ENCODE measurements around the gene CFAP97D2. TPM values are rescaled to one million over a fixed set of nuclear protein-coding genes. Genes with fewer than 3 reads are reported as not detected.

Gene CFAP97D2
- total RNA-seq, 1 donor from 2014 or later, result not detected

DNA sequence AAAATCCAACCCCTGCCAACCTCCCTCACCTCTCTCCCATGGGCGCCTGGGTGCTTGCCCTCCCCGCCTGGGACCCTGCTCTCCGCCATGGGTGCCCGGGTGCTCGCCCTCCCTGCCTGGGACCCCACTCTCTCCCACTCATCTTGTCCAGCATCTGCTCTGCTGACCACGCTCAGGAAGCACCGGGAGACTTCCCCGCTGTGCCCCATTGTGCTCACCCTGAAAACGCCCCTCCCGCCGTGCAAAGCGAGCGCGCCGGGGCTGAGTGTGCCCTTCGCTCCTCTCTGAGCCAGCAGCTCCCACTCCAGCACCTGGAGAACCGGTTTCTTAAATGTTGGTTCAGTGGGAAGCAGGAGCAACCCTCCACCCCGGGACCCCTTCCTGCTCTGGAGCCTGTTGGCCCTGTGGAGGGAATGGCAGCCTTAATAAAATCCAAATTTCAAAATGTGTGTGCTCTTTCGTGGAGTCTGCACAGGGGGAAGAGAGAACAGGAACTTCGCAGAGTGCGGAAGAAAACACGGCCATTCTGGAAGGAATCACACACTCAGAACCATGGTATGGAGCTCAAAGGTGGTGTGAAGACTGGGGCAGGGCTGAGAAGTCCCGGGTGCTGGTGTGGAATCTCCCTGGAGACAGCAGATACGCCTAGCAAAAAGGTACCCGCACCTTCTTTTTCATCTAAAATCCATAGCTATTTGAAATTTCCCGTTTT is 32.5 kb downstream of the CFAP97D2 start:
- FAIRE-seq (no peak), DNase-seq (ENCODE audit: low read depth) (no peak)
- Histone ChIP-seq H3K27me3 (ENCODE audit: control insufficient read depth, insufficient read depth, low read length) (no peaks in the 10 kb centered on the region), H3K4me3 (ENCODE audit: low read depth, low read length) (no peak overlapping the region), H3K36me3 (ENCODE audit: control insufficient read depth, insufficient read depth, low read length) (no peaks in the 10 kb centered on the region)
- TF ChIP-seq, protein P1, sequence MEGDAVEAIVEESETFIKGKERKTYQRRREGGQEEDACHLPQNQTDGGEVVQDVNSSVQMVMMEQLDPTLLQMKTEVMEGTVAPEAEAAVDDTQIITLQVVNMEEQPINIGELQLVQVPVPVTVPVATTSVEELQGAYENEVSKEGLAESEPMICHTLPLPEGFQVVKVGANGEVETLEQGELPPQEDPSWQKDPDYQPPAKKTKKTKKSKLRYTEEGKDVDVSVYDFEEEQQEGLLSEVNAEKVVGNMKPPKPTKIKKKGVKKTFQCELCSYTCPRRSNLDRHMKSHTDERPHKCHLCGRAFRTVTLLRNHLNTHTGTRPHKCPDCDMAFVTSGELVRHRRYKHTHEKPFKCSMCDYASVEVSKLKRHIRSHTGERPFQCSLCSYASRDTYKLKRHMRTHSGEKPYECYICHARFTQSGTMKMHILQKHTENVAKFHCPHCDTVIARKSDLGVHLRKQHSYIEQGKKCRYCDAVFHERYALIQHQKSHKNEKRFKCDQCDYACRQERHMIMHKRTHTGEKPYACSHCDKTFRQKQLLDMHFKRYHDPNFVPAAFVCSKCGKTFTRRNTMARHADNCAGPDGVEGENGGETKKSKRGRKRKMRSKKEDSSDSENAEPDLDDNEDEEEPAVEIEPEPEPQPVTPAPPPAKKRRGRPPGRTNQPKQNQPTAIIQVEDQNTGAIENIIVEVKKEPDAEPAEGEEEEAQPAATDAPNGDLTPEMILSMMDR (IDR thresholded peaks at IDR 0.05; ENCODE audit: insufficient read depth, low read length, severe bottlenecking), result no peak

DNA sequence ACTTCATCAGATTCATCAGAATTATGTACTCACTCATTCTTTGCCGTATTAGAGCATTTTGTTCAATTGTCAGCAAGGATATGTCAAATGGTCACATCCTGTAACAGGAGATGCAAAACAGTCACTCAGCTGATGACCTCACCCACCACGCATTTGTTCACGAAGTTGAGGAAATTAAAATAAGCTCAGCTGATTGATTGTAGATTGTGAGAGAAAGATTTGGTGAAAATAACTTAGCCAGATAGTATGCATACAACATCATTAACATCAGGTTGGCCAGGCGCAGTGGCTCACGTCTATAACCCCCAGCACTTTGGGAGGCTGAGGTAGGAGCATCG is 33.1 kb downstream of the CFAP97D2 start:
- TF ChIP-seq, protein P1 (IDR thresholded peaks at IDR 0.05; ENCODE audit: insufficient read depth, low read length, severe bottlenecking), result no peak
- Histone ChIP-seq H3K36me3 (ENCODE audit: control insufficient read depth, insufficient read depth, low read length) (no peaks in the 10 kb centered on the region), H3K27me3 (ENCODE audit: control insufficient read depth, insufficient read depth, low read length) (no peaks in the 10 kb centered on the region), H3K4me3 (ENCODE audit: low read depth, low read length) (no peak overlapping the region)
- FAIRE-seq (no peak), DNase-seq (ENCODE audit: low read depth) (peak; percentile 46)

DNA sequence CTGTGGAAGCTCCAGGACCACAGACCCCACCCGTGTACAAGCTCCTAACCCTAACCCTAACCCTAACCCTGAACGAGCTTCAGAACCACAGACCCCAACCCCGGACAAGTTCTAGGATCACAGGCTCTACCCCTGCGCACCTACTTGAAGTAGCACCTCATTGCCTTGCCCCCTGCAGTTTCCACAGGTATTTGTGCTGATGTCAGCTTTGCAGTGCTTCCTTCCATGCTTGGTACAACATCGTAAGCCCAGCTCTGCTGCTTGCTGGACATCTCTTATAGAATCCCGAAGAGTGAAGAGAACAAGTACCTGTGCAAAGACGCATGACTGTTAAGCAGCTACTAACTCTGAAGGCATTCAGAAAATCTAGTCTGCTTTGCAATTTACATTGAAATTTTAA is 34.9 kb downstream of the CFAP97D2 start:
- H3K36me3 ChIP-seq (ENCODE audit: control insufficient read depth, insufficient read depth, low read length), result no peaks in the 10 kb centered on the region
- FAIRE-seq (no peak), DNase-seq (ENCODE audit: low read depth) (no peak)
- H3K27me3 ChIP-seq (ENCODE audit: control insufficient read depth, insufficient read depth, low read length), result no peaks in the 10 kb centered on the region
- TF ChIP-seq, protein P1 (IDR thresholded peaks at IDR 0.05; ENCODE audit: insufficient read depth, low read length, severe bottlenecking), result no peak
- H3K4me3 ChIP-seq (ENCODE audit: low read depth, low read length), result no peak overlapping the region

DNA sequence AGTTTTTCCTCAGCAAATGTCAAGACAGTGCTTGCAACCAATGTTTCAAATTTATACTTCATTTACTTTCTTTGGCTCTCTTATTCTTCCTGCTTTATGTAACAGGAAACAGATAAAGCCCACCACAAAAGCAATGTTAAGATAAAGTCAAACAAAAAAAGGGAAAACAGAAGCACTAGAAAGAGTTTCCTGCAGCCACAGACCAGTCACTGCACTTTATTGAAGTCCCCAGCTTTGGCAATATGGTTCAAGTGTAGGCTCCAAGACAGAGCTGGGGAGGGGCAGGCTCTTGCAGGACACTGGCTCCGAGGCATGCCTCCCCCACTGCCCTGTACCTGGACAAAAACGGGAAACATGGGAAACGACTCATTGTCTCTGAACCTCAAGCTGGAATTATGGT is 40.3 kb downstream of the CFAP97D2 start:
- Histone ChIP-seq H3K4me3 (ENCODE audit: low read depth, low read length) (no peak overlapping the region), H3K36me3 (ENCODE audit: control insufficient read depth, insufficient read depth, low read length) (no peaks in the 10 kb centered on the region), H3K27me3 (ENCODE audit: control insufficient read depth, insufficient read depth, low read length) (no peaks in the 10 kb centered on the region)
- DNase-seq (ENCODE audit: low read depth), result no peak
- TF ChIP-seq, protein P1 (IDR thresholded peaks at IDR 0.05; ENCODE audit: insufficient read depth, low read length, severe bottlenecking), result no peak
- no peak for FAIRE-seq

DNA sequence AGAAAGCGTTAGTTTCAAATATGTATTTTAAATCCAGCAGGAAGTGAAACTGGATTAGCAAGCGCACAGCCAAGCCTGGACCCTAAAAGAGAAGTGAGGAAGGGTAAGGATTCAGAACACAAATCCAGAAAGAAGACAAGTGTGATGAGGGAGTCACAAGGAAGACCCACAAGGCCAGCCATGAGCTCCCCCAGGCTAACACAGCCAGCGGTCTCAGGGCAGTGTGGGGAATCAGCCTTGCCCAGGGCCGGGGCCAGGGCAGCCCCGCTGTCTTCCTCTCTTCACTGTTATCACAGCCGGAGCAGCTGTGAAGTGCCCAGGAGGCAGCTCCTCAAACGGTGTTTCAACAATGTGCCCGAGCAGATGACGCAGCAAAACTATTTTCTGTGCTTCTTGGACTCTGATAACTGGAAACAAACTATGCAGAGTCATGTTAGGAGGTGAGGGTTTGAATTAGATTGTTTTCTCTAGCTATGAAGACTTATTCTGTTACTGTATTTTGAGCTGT is 43.5 kb downstream of the CFAP97D2 start:
- no peaks in the 10 kb centered on the region for H3K27me3 ChIP-seq (ENCODE audit: control insufficient read depth, insufficient read depth, low read length)
- TF ChIP-seq, protein P1 (IDR thresholded peaks at IDR 0.05; ENCODE audit: insufficient read depth, low read length, severe bottlenecking), result no peak
- FAIRE-seq, result no peak

DNA sequence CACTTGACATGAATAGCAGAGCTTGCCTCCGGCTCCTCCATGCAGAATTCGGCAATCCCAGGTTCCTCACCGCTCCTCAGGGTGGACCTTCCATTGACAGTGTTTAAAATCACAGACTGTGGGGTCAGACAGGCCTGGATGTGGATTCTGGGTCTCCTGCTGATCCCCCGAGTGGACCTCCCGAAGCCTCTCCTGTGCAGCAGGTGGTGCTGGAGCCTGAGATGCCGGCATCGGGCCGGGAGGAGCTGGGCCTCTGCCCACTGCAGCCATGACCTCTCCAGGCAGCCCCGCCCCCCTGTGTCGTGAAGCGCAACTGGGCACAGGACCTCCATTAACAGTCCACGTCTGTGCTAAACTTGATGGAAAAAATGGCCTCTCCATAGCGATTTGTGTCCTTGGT is 45.1 kb downstream of the CFAP97D2 start:
- TF ChIP-seq, protein P1 (IDR thresholded peaks at IDR 0.05; ENCODE audit: insufficient read depth, low read length, severe bottlenecking), result no peak
- Histone ChIP-seq H3K4me3 (ENCODE audit: low read depth, low read length) (no peak overlapping the region), H3K27me3 (ENCODE audit: control insufficient read depth, insufficient read depth, low read length) (peaks cover 3% of the 10 kb centered on the region), H3K36me3 (ENCODE audit: control insufficient read depth, insufficient read depth, low read length) (no peaks in the 10 kb centered on the region)
- FAIRE-seq (no peak), DNase-seq (ENCODE audit: low read depth) (no peak)

More for the DNA sequence above, 43.5 kb downstream of the CFAP97D2 start:
- peak; percentile 15 for DNase-seq (ENCODE audit: low read depth)
- Histone ChIP-seq H3K4me3 (ENCODE audit: low read depth, low read length) (no peak overlapping the region), H3K36me3 (ENCODE audit: control insufficient read depth, insufficient read depth, low read length) (no peaks in the 10 kb centered on the region)
